Subcutaneous abdominal adipose tissue (tissue), 5 donors: Measurements from ENCODE around the gene FRYL.
"Not testable (repeated sequence)": the region's sequence is repeated elsewhere in the genome, so short reads cannot be mapped to it uniquely, and the experiment has no call there.

ENCODE experiments used
- H3K27ac ChIP-seq: one replicate; pipeline ENCODE4 v1.7.0; 2013; ENCODE audit warnings: low read depth, mild to moderate bottlenecking, inconsistent platforms, low read length, moderate library complexity
- H3K27me3 ChIP-seq, 5 donors: one replicate each; pipeline ENCODE4 v1.7.0; 2013; ENCODE audit warnings: low read length in 5 of 5, inconsistent platforms in 1 of 5; ENCODE audit not compliant: control insufficient read depth in 5 of 5, insufficient read depth in 4 of 5
- H3K36me3 ChIP-seq, 5 donors: one replicate each; pipeline ENCODE4 v1.7.0; 2013; ENCODE audit warnings: low read length in 5 of 5; ENCODE audit not compliant: control insufficient read depth in 5 of 5, insufficient read depth in 5 of 5
- H3K4me1 ChIP-seq, 5 donors: one replicate each; pipeline ENCODE4 v1.7.0; 2013; ENCODE audit warnings: low read length in 5 of 5, mild to moderate bottlenecking in 3 of 5, moderate library complexity in 1 of 5; ENCODE audit not compliant: control insufficient read depth in 5 of 5, insufficient read depth in 5 of 5
- H3K4me3 ChIP-seq, 5 donors: one replicate each; pipeline ENCODE4 v1.7.0; 2013; ENCODE audit warnings: low read length in 5 of 5, low read depth in 1 of 5
- H3K9ac ChIP-seq, 5 donors: one replicate each; pipeline ENCODE4 v1.7.0; 2013; ENCODE audit warnings: low read length in 5 of 5, mild to moderate bottlenecking in 4 of 5, moderate library complexity in 3 of 5
- H3K9me3 ChIP-seq, 5 donors: one replicate each; pipeline ENCODE4 v1.7.0; 2013; ENCODE audit warnings: low read length in 5 of 5; ENCODE audit not compliant: control insufficient read depth in 5 of 5
- donor health status: healthy.
- donor health status: healthy.
- donor health status: healthy.
- donor health status: healthy.
- donor health status: healthy.

The FRYL gene

GRCh38 chr4:48800155-48800554 lies 20.1 kb upstream of the FRYL start:
- peaks cover 0 to 28% (median 3%) of the 10 kb centered on the region in 5 donors for H3K4me1 ChIP-seq
- not testable (repeated sequence) for H3K27ac ChIP-seq

GRCh38 chr4:48799157-48799556 lies 19.1 kb upstream of the FRYL start:
- H3K9ac ChIP-seq, result no peak overlapping the region
- H3K36me3 ChIP-seq, result no peaks in the 10 kb centered on the region
- peaks cover 0 to 18% (median 3%) of the 10 kb centered on the region in 5 donors for H3K4me1 ChIP-seq
- no peaks in the 10 kb centered on the region for H3K9me3 ChIP-seq
- H3K4me3 ChIP-seq, result no peak overlapping the region
- no peaks in the 10 kb centered on the region for H3K27me3 ChIP-seq
- no peak overlapping the region for H3K27ac ChIP-seq

More at GRCh38 chr4:48800155-48800554, 20.1 kb upstream of the FRYL start:
- not testable (repeated sequence) for H3K9me3 ChIP-seq, H3K36me3 ChIP-seq, H3K4me3 ChIP-seq, H3K9ac ChIP-seq, H3K27me3 ChIP-seq

GRCh38 chr4:48798117-48798516 lies 18.0 kb upstream of the FRYL start:
- Histone ChIP-seq H3K4me3 (no peak overlapping the region), H3K27me3 (no peaks in the 10 kb centered on the region), H3K36me3 (no peaks in the 10 kb centered on the region), H3K27ac (no peak overlapping the region), H3K4me1 (peaks cover 0 to 13% (median 3%) of the 10 kb centered on the region in 5 donors), H3K9ac (no peak overlapping the region), H3K9me3 (no peaks in the 10 kb centered on the region)

- Histone ChIP-seq H3K4me1 (peaks cover 0 to 10% (median 3%) of the 10 kb centered on the region in 5 donors), H3K9ac (no peak overlapping the region), H3K9me3 (no peaks in the 10 kb centered on the region), H3K36me3 (no peaks in the 10 kb centered on the region), H3K27ac (no peak overlapping the region), H3K4me3 (no peak overlapping the region), H3K27me3 (no peaks in the 10 kb centered on the region)
Measured at GRCh38 chr4:48796927-48797679, 17.0 kb upstream of the FRYL start.

GRCh38 chr4:48796191-48796926 lies 16.3 kb upstream of the FRYL start:
- H3K27me3 ChIP-seq, result no peaks in the 10 kb centered on the region
- H3K4me1 ChIP-seq, result peaks cover 0 to 4% (median 2%) of the 10 kb centered on the region in 5 donors
- no peaks in the 10 kb centered on the region for H3K36me3 ChIP-seq
- no peak overlapping the region for H3K9ac ChIP-seq
- H3K4me3 ChIP-seq, result no peak overlapping the region
- no peaks in the 10 kb centered on the region for H3K9me3 ChIP-seq
- H3K27ac ChIP-seq, result no peak overlapping the region

GRCh38 chr4:48795108-48795507 lies 15.0 kb upstream of the FRYL start:
- H3K4me3 ChIP-seq, result no peak overlapping the region
- H3K9ac ChIP-seq, result no peak overlapping the region
- H3K27me3 ChIP-seq, result no peaks in the 10 kb centered on the region
- H3K9me3 ChIP-seq, result no peaks in the 10 kb centered on the region
- no peaks in the 10 kb centered on the region for H3K36me3 ChIP-seq
- H3K4me1 ChIP-seq, result no peaks in the 10 kb centered on the region
- H3K27ac ChIP-seq, result no peak overlapping the region

GRCh38 chr4:48792348-48793006 lies 12.4 kb upstream of the FRYL start:
- no peak overlapping the region for H3K4me3 ChIP-seq
- H3K4me1 ChIP-seq, result no peaks in the 10 kb centered on the region
- no peaks in the 10 kb centered on the region for H3K27me3 ChIP-seq
- no peaks in the 10 kb centered on the region for H3K36me3 ChIP-seq
- no peak overlapping the region for H3K9ac ChIP-seq
- no peaks in the 10 kb centered on the region for H3K9me3 ChIP-seq
- no peak overlapping the region for H3K27ac ChIP-seq

GRCh38 chr4:48791313-48791712 lies 11.2 kb upstream of the FRYL start:
- no peak overlapping the region for H3K9ac ChIP-seq
- no peaks in the 10 kb centered on the region for H3K27me3 ChIP-seq
- H3K4me3 ChIP-seq, result no peak overlapping the region
- no peaks in the 10 kb centered on the region for H3K36me3 ChIP-seq
- H3K4me1 ChIP-seq, result no peaks in the 10 kb centered on the region
- H3K9me3 ChIP-seq, result no peaks in the 10 kb centered on the region
- H3K27ac ChIP-seq, result no peak overlapping the region

- no peaks in the 10 kb centered on the region for H3K36me3 ChIP-seq
Measured at GRCh38 chr4:48790561-48790960, 10.5 kb upstream of the FRYL start.

GRCh38 chr4:48787056-48787455 lies 7.0 kb upstream of the FRYL start:
- no peaks in the 10 kb centered on the region for H3K27me3 ChIP-seq

More at GRCh38 chr4:48790561-48790960, 10.5 kb upstream of the FRYL start:
- no peak overlapping the region for H3K4me3 ChIP-seq
- H3K4me1 ChIP-seq, result no peaks in the 10 kb centered on the region
- no peaks in the 10 kb centered on the region for H3K9me3 ChIP-seq
- no peak overlapping the region for H3K27ac ChIP-seq
- no peaks in the 10 kb centered on the region for H3K27me3 ChIP-seq
- no peak overlapping the region for H3K9ac ChIP-seq

More at GRCh38 chr4:48787056-48787455, 7.0 kb upstream of the FRYL start:
- no peaks in the 10 kb centered on the region for H3K9me3 ChIP-seq
- H3K9ac ChIP-seq, result no peak overlapping the region
- H3K4me1 ChIP-seq, result no peaks in the 10 kb centered on the region
- H3K4me3 ChIP-seq, result no peak overlapping the region
- no peak overlapping the region for H3K27ac ChIP-seq
- no peaks in the 10 kb centered on the region for H3K36me3 ChIP-seq
